Astrocyte (in vitro differentiated cells and primary cell): ENCODE measurements around the gene ULBP2. TPM values are rescaled to one million over a fixed set of nuclear protein-coding genes. Genes with fewer than 3 reads are reported as not detected.
A peak's percentile ranks its signal among the peaks of the same experiment; 100 is the strongest.

Experiments used
- DNase-seq: peaks from one replicate; pipeline ENCODE4 v3.0.0-alpha.2; 2010; ENCODE audit warnings: low read depth
- FAIRE-seq: peaks from 2 replicates; lab custom pipeline; 2011; peaks lifted over from hg19 to GRCh38; lab: Jason Lieb, UNC
- H2AFZ ChIP-seq: 2 replicates; pipeline ENCODE4 v1.6.0; 2012; ENCODE audit warnings: low read depth, low read length, inconsistent platforms
- H3K27ac ChIP-seq: 2 replicates; pipeline ENCODE4 v1.5.1; 2011; ENCODE audit warnings: low read depth, low read length, inconsistent platforms
- H3K27me3 ChIP-seq: 2 replicates; pipeline ENCODE4 v1.6.0; 2011; ENCODE audit warnings: low read length, inconsistent platforms; ENCODE audit not compliant: insufficient read depth
- H3K36me3 ChIP-seq: 2 replicates; pipeline ENCODE4 v1.5.1; 2011; ENCODE audit warnings: low read length, inconsistent platforms; ENCODE audit not compliant: insufficient read depth
- H3K4me1 ChIP-seq: 2 replicates; pipeline ENCODE4 v1.5.1; 2011; ENCODE audit warnings: low read length, inconsistent platforms; ENCODE audit not compliant: insufficient read depth
- H3K4me2 ChIP-seq: 2 replicates; pipeline ENCODE4 v1.6.0; 2012; ENCODE audit warnings: low read length, inconsistent platforms
- H3K4me3 ChIP-seq: 2 replicates; pipeline ENCODE4 v1.5.1; 2011; ENCODE audit warnings: low read depth, mild to moderate bottlenecking, low read length, inconsistent platforms; ENCODE audit not compliant: insufficient read depth
- H3K79me2 ChIP-seq: 2 replicates; pipeline ENCODE4 v1.6.0; 2012; ENCODE audit warnings: mild to moderate bottlenecking, low read length, inconsistent platforms; ENCODE audit not compliant: insufficient read depth
- H3K9ac ChIP-seq: 2 replicates; pipeline ENCODE4 v1.6.0; 2012; ENCODE audit warnings: mild to moderate bottlenecking, low read length, inconsistent platforms
- H3K9me3 ChIP-seq: 2 replicates; pipeline ENCODE4 v1.5.1; 2012; ENCODE audit warnings: low read depth, mild to moderate bottlenecking, low read length, inconsistent platforms; ENCODE audit not compliant: insufficient read depth
- H4K20me1 ChIP-seq: 2 replicates; pipeline ENCODE4 v1.6.0; 2012; ENCODE audit warnings: low read length, inconsistent platforms; ENCODE audit not compliant: insufficient read depth
- H3K27ac Mint-ChIP-seq: one replicate; pipeline ENCODE4 v1.8.0; 2021; ENCODE audit warnings: mild to moderate bottlenecking, mixed read lengths; ENCODE audit not compliant: unreplicated experiment
- H3K27me3 Mint-ChIP-seq: one replicate; pipeline ENCODE4 v1.8.0; 2021; ENCODE audit warnings: low read depth, mixed read lengths; ENCODE audit not compliant: unreplicated experiment
- H3K36me3 Mint-ChIP-seq: one replicate; pipeline ENCODE4 v1.8.0; 2021; ENCODE audit warnings: low read depth, mixed read lengths; ENCODE audit not compliant: unreplicated experiment
- H3K4me1 Mint-ChIP-seq: one replicate; pipeline ENCODE4 v1.8.0; 2021; ENCODE audit warnings: low read depth, mixed read lengths; ENCODE audit not compliant: unreplicated experiment
- H3K4me3 Mint-ChIP-seq: one replicate; pipeline ENCODE4 v1.8.0; 2021; ENCODE audit warnings: mild to moderate bottlenecking, moderate library complexity, mixed read lengths; ENCODE audit not compliant: unreplicated experiment
- H3K9me3 Mint-ChIP-seq: one replicate; pipeline ENCODE4 v1.8.0; 2021; ENCODE audit warnings: mild to moderate bottlenecking, mixed read lengths; ENCODE audit not compliant: unreplicated experiment
- CTCF ChIP-seq: IDR thresholded peaks from 2 replicates; pipeline ENCODE4 v1.5.1; 2011; ENCODE audit warnings: low read depth, mild to moderate bottlenecking, inconsistent platforms, low read length, moderate library complexity; ENCODE audit not compliant: insufficient read depth
- EZH2 ChIP-seq: IDR thresholded peaks from 2 replicates; pipeline ENCODE4 v1.6.1; 2012; ENCODE audit warnings: mild to moderate bottlenecking, low read length, inconsistent platforms; ENCODE audit not compliant: insufficient read depth
- total RNA-seq: library from RNA; stranded (reverse); gene quantifications from 2 replicates; pipeline ENCODE4 v1.2.1, GENCODE V29; 2021

ULBP2 gene
- total RNA-seq, 1 donor from 2014 or later = 7.3 TPM

- Histone ChIP-seq H3K4me3 (peak overlapping the region; percentile 56), H3K27me3 (peaks cover 46% of the 10 kb centered on the region), H3K36me3 (no peaks in the 10 kb centered on the region), H3K27ac (no peak overlapping the region), H2AFZ (peak overlapping the region; percentile 32), H3K79me2 (no peaks in the 10 kb centered on the region), H3K9ac (no peak overlapping the region), H3K4me2 (peak overlapping the region; percentile 85), H3K4me1 (peaks cover 24% of the 10 kb centered on the region), H4K20me1 (no peaks in the 10 kb centered on the region), H3K9me3 (no peaks in the 10 kb centered on the region)
- no peak for FAIRE-seq
- TF ChIP-seq EZH2 (no peak), CTCF (no peak)
- H3K27me3 Mint-ChIP-seq = peaks cover 86% of the 10 kb centered on the region
- peaks cover 11% of the 10 kb centered on the region for H3K36me3 Mint-ChIP-seq
- peak overlapping the region; percentile 97 for H3K27ac Mint-ChIP-seq
- peaks cover 5% of the 10 kb centered on the region for H3K4me1 Mint-ChIP-seq
- no peak for DNase-seq
- H3K9me3 Mint-ChIP-seq = peaks cover 2% of the 10 kb centered on the region
- peak overlapping the region; percentile 93 for H3K4me3 Mint-ChIP-seq
Measured at GRCh38 chr6:149962461-149963211, 20.8 kb downstream of the ULBP2 start.

GRCh38 chr6:149963212-149963461, 21.3 kb downstream of the ULBP2 start:
- peaks cover 6% of the 10 kb centered on the region for H3K4me1 Mint-ChIP-seq
- H3K79me2 ChIP-seq = no peaks in the 10 kb centered on the region
- H3K4me2 ChIP-seq = peak overlapping the region; percentile 85
- H3K9me3 ChIP-seq = no peaks in the 10 kb centered on the region
- peak overlapping the region; percentile 56 for H3K4me3 ChIP-seq
- TF ChIP-seq CTCF (no peak), EZH2 (no peak)
- no peak overlapping the region for H3K27ac ChIP-seq
- H3K27ac Mint-ChIP-seq = peak overlapping the region; percentile 97
- peaks cover 24% of the 10 kb centered on the region for H3K4me1 ChIP-seq
- FAIRE-seq = no peak
- H2AFZ ChIP-seq = peak overlapping the region; percentile 32
- peaks cover 2% of the 10 kb centered on the region for H3K9me3 Mint-ChIP-seq
- peaks cover 86% of the 10 kb centered on the region for H3K27me3 Mint-ChIP-seq
- peaks cover 41% of the 10 kb centered on the region for H3K27me3 ChIP-seq
- no peaks in the 10 kb centered on the region for H3K36me3 ChIP-seq
- peak overlapping the region; percentile 83 for H3K9ac ChIP-seq
- H3K4me3 Mint-ChIP-seq = peak overlapping the region; percentile 93
- peak; percentile 36 for DNase-seq
- H4K20me1 ChIP-seq = no peaks in the 10 kb centered on the region
- peaks cover 15% of the 10 kb centered on the region for H3K36me3 Mint-ChIP-seq
